ENCODE results near the gene MREG. TPM values are rescaled to one million over a fixed set of nuclear protein-coding genes. Genes with fewer than 3 reads are reported as not detected.

The MREG gene
- total and polyA plus RNA-seq, 9 of the 15 experiments (the other 6 are each of a cell fraction or from before 2014, with no cell fraction given): 0.77 to 3.8 (median 2.3) TPM

GRCh38 chr2:216021768-216022565 lies 8.6 kb upstream of the MREG start:
- FAIRE-seq: no peak
- TF ChIP-seq NFE2 (IDR thresholded peaks at IDR 0.05; ENCODE audit: low read depth) (no peak), TBL1XR1 (IDR thresholded peaks at IDR 0.05; ENCODE audit: low read length in 2 of 2) (no peak), ZBTB9 (CRISPR knock-in tag; IDR thresholded peaks at IDR 0.05) (no peak), ZNF431 (CRISPR knock-in tag; IDR thresholded peaks at IDR 0.05) (no peak), RBM34 (IDR thresholded peaks at IDR 0.05; ENCODE audit: borderline replicate concordance, insufficient read depth, low read length) (no peak), KLF13 (tag; IDR thresholded peaks at IDR 0.05; ENCODE audit: borderline replicate concordance, low read depth) (no peak), GABPB2 (CRISPR knock-in tag; conservative IDR thresholded peaks at IDR 0.05) (no peak), RBM14 (IDR thresholded peaks at IDR 0.05; ENCODE audit: borderline replicate concordance, insufficient read depth, low read depth, low read length) (no peak), CBX2 (IDR thresholded peaks at IDR 0.05; ENCODE audit: insufficient read depth, low read length, poor library complexity, severe bottlenecking) (no peak), PPARD (CRISPR knock-in tag; IDR thresholded peaks at IDR 0.05) (no peak), HDAC1 (IDR thresholded peaks at IDR 0.05) (no peak), NELFE (IDR thresholded peaks at IDR 0.05; ENCODE audit: insufficient read depth, insufficient read length) (no peak)
- TF ChIP-seq, protein P1, sequence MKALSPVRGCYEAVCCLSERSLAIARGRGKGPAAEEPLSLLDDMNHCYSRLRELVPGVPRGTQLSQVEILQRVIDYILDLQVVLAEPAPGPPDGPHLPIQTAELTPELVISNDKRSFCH (CRISPR knock-in tag; IDR thresholded peaks at IDR 0.05): no peak
- TF ChIP-seq, protein P1 (tag; IDR thresholded peaks at IDR 0.05): no peak
- TF ChIP-seq, protein P2, sequence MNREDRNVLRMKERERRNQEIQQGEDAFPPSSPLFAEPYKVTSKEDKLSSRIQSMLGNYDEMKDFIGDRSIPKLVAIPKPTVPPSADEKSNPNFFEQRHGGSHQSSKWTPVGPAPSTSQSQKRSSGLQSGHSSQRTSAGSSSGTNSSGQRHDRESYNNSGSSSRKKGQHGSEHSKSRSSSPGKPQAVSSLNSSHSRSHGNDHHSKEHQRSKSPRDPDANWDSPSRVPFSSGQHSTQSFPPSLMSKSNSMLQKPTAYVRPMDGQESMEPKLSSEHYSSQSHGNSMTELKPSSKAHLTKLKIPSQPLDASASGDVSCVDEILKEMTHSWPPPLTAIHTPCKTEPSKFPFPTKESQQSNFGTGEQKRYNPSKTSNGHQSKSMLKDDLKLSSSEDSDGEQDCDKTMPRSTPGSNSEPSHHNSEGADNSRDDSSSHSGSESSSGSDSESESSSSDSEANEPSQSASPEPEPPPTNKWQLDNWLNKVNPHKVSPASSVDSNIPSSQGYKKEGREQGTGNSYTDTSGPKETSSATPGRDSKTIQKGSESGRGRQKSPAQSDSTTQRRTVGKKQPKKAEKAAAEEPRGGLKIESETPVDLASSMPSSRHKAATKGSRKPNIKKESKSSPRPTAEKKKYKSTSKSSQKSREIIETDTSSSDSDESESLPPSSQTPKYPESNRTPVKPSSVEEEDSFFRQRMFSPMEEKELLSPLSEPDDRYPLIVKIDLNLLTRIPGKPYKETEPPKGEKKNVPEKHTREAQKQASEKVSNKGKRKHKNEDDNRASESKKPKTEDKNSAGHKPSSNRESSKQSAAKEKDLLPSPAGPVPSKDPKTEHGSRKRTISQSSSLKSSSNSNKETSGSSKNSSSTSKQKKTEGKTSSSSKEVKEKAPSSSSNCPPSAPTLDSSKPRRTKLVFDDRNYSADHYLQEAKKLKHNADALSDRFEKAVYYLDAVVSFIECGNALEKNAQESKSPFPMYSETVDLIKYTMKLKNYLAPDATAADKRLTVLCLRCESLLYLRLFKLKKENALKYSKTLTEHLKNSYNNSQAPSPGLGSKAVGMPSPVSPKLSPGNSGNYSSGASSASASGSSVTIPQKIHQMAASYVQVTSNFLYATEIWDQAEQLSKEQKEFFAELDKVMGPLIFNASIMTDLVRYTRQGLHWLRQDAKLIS (CRISPR knock-in tag; IDR thresholded peaks at IDR 0.05): no peak

More at GRCh38 chr2:216021768-216022565, 8.6 kb upstream of the MREG start:
- no peak overlapping the region for H3K4me3 ChIP-seq
- H3K27ac ChIP-seq (ENCODE audit: extremely low read depth, low read depth, low read length): no peak overlapping the region
- ATAC-seq (no peak), DNase-seq (ENCODE audit: extremely low read depth in 1 of 4, low spot score in 3 of 4) (no peak)
- H3K9ac ChIP-seq (ENCODE audit: insufficient read depth in 1 of 2, low read depth in 2 of 2, low read length in 2 of 2): no peak overlapping the region
- H4K20me1 ChIP-seq (replicated peaks; ENCODE audit: control insufficient read depth, insufficient read depth, low read length): no peaks in the 10 kb centered on the region
- no peaks in the 10 kb centered on the region for H3K79me2 ChIP-seq (ENCODE audit: control insufficient read depth, insufficient read depth, low read length)
- H3K9me1 ChIP-seq (ENCODE audit: control insufficient read depth, insufficient read depth, low read length): no peaks in the 10 kb centered on the region
- in situ Hi-C loops (cut with MboI) (no loop called here), intact Hi-C loops (cut with micrococcal nuclease) (no loop called here)
- H3K27me3 ChIP-seq (ENCODE audit: control insufficient read depth in 2 of 2, insufficient read depth in 2 of 2, low read length in 2 of 2): no peaks in the 10 kb centered on the region
- no peaks in the 10 kb centered on the region for H3K9me3 ChIP-seq (replicated peaks; ENCODE audit: control insufficient read depth, insufficient read depth, low read depth, low read length)
- CTCF ChIA-PET (ENCODE audit: low intra/inter-chr PET ratio): no interaction called here
- POLR2A ChIA-PET: interaction anchor here (0.6 kb wide), 1 partner anchor 746 kb away, joined by 3 read pairs; no protein-coding TSS in a partner anchor
- no peak overlapping the region for H3K4me2 ChIP-seq (ENCODE audit: insufficient read depth, low read length)
- H3K4me1 ChIP-seq (replicated peaks in 1 of 2; ENCODE audit: control insufficient read depth in 2 of 2, insufficient read depth in 2 of 2, low read length in 2 of 2): no peaks in the 10 kb centered on the region; a peak in 1 of 5 replicates
- BruUV-seq (replicated peaks): no TSS peak
- no peak overlapping the region for H2AFZ ChIP-seq (ENCODE audit: low read depth, low read length)
- H3K36me3 ChIP-seq (ENCODE audit: control insufficient read depth, insufficient read depth, low read length): no peaks in the 10 kb centered on the region
- 43% methylated on average over 7 of the region's 7 CpGs for WGBS (ENCODE audit: insufficient coverage, low coverage, missing lambda C conversion rate)

Measured in K562 (cell line).